Measurements from ENCODE around the gene WASF3. TPM values are rescaled to one million over a fixed set of nuclear protein-coding genes. Genes with fewer than 3 reads are reported as not detected.

The WASF3 gene
- total and polyA plus RNA-seq, 2 of the 13 experiments (the other 11 are each of a cell fraction or from before 2014, with no cell fraction given): 10.4 to 17.2 TPM

GRCh38 chr13:26727122-26727521 is 169.6 kb downstream of the WASF3 start:
- no peak for FAIRE-seq

More at GRCh38 chr13:26727122-26727521, 169.6 kb downstream of the WASF3 start:
- Histone ChIP-seq H3K4me1 (ENCODE audit: insufficient read depth, low read length) (0 out of 2 replicates have a peak, but pooled peaks cover 2% of the 10 kb centered on the region), H3K4me2 (ENCODE audit: low read depth, low read length) (no peak overlapping the region), H2AFZ (ENCODE audit: low read length) (no peak overlapping the region), H3K27ac (ENCODE audit: extremely low read length, insufficient read depth, low read length) (no peak overlapping the region), H3K36me3 (replicated peaks in 1 of 2; ENCODE audit: control insufficient read depth in 1 of 2, insufficient read depth in 2 of 2, low read length in 2 of 2) (no peaks in the 10 kb centered on the region), H3K4me3 (replicated peaks in 1 of 3; ENCODE audit: insufficient read depth in 1 of 3, low read depth in 2 of 3, low read length in 3 of 3) (no peak overlapping the region), H3K79me2 (ENCODE audit: insufficient read depth, low read length) (no peaks in the 10 kb centered on the region), H3K9me3 (ENCODE audit: low read length) (no peaks in the 10 kb centered on the region), H4K20me1 (ENCODE audit: insufficient read depth, low read length) (no peaks in the 10 kb centered on the region), H3K27me3 (ENCODE audit: control insufficient read depth in 1 of 2, insufficient read depth in 2 of 2, low read length in 2 of 2) (peaks cover 0 to 4% of the 10 kb centered on the region in 2 experiments; a peak in 1 of 5 replicates), H3K9ac (ENCODE audit: insufficient read depth, low read depth, low read length) (no peak overlapping the region)
- TF ChIP-seq HNRNPH1 (optimal IDR thresholded peaks at IDR 0.05; ENCODE audit: low read depth, low read length): no peak
- no peak for TF ChIP-seq FOXK2 (IDR thresholded peaks at IDR 0.05)
- TF ChIP-seq PAX8 (CRISPR knock-in tag; IDR thresholded peaks at IDR 0.05; ENCODE audit: borderline replicate concordance): no peak
- no peak for TF ChIP-seq ZFAT (CRISPR knock-in tag; conservative IDR thresholded peaks at IDR 0.05)
- TF ChIP-seq NR0B2 (CRISPR knock-in tag; IDR thresholded peaks at IDR 0.05): no peak
- no peak for TF ChIP-seq THAP7 (CRISPR knock-in tag; IDR thresholded peaks at IDR 0.05)
- TF ChIP-seq ZNF850 (CRISPR knock-in tag; conservative IDR thresholded peaks at IDR 0.05): no peak
- no peak for TF ChIP-seq ZNF780A (CRISPR knock-in tag; IDR thresholded peaks at IDR 0.05)
- no peak for TF ChIP-seq ZNF564 (CRISPR knock-in tag; IDR thresholded peaks at IDR 0.05)
- TF ChIP-seq ZFP1 (CRISPR knock-in tag; IDR thresholded peaks at IDR 0.05): no peak
- TF ChIP-seq SALL2 (CRISPR knock-in tag; IDR thresholded peaks at IDR 0.05): no peak
- TF ChIP-seq NR2F6 (IDR thresholded peaks at IDR 0.05): no peak
- no peak for TF ChIP-seq NR2F6 (CRISPR knock-in tag; IDR thresholded peaks at IDR 0.05)
- no peak for TF ChIP-seq RELA (CRISPR knock-in tag; IDR thresholded peaks at IDR 0.05)
- TF ChIP-seq HMGXB3 (CRISPR knock-in tag; IDR thresholded peaks at IDR 0.05; ENCODE audit: borderline replicate concordance): no peak
- TF ChIP-seq GTF2F1 (IDR thresholded peaks at IDR 0.05; ENCODE audit: low read length): no peak
- TF ChIP-seq ZNF713 (CRISPR knock-in tag; IDR thresholded peaks at IDR 0.05): no peak
- no peak for TF ChIP-seq ZNF138 (CRISPR knock-in tag; IDR thresholded peaks at IDR 0.05; ENCODE audit: low read depth)
- TF ChIP-seq HINFP (CRISPR knock-in tag; IDR thresholded peaks at IDR 0.05; ENCODE audit: low read depth): no peak
- no peak for TF ChIP-seq ZNF34 (CRISPR knock-in tag; IDR thresholded peaks at IDR 0.05; ENCODE audit: borderline replicate concordance)
- POLR2A ChIA-PET: no interaction called here
- WGBS (ENCODE audit: low lambda C conversion rate): 12% methylated on average over 3 of the region's 3 CpGs
- ATAC-seq (no peak), DNase-seq (ENCODE audit: low spot score) (no peak)
- intact Hi-C loops (cut with micrococcal nuclease; ENCODE audit: unreplicated experiment) (no loop called here), in situ Hi-C loops (cut with HindIII; ENCODE audit: extremely low pct_ligation_motif_present, low pct_unique_long_range_greater_than_20kb) (no loop called here)
- no TSS peak for BruUV-seq (replicated peaks)
- CTCF ChIA-PET (ENCODE audit: low intra/inter-chr PET ratio, low total read pairs): no interaction called here

Data from HepG2 (cell line).